Measurements from ENCODE around the gene RNASE8.

Gene RNASE8

GRCh38 chr14:21054123-21054767 lies 3.4 kb upstream of the RNASE8 start:
- DNase-seq, result no peak

- no peak for DNase-seq
Measured at GRCh38 chr14:21054768-21055145, 2.9 kb upstream of the RNASE8 start.

- no peak for DNase-seq
Measured at GRCh38 chr14:21055432-21056117, 2.0 kb upstream of the RNASE8 start.

DNA sequence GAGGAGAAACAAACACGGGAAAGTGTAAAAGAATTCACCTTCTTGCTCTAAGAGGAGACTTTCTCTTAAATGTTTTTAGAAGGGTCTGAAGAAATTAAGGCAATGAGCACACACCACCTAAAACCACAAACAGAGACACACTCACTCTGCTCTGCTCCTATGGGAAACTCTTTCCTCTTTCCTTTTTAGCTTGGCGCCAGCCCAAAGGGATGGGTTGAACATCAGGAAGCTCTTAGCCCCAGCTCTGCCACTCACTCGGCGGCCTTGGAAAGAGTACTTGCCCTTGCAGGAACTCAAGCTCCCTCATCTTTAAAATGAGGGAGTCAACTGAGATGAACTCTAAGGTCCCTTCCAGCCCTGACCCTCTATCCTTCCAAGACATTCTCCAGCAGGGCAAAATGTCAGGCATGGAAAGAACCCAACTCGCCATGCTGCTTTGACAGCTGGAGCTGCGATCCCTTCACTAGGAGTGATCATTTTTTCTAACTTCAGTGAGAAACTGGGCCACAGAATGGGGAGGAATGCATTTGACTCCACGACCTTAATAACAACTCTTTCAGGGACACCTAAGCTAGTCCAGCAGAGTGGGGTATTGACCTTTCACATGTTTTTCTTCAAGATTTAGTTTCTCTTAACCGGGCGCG lies 980 bp upstream of the RNASE8 start:
- DNase-seq, result no peak

GRCh38 chr14:21058903-21059302 lies 1.3 kb downstream of the RNASE8 start:
- no peak for DNase-seq

DNA sequence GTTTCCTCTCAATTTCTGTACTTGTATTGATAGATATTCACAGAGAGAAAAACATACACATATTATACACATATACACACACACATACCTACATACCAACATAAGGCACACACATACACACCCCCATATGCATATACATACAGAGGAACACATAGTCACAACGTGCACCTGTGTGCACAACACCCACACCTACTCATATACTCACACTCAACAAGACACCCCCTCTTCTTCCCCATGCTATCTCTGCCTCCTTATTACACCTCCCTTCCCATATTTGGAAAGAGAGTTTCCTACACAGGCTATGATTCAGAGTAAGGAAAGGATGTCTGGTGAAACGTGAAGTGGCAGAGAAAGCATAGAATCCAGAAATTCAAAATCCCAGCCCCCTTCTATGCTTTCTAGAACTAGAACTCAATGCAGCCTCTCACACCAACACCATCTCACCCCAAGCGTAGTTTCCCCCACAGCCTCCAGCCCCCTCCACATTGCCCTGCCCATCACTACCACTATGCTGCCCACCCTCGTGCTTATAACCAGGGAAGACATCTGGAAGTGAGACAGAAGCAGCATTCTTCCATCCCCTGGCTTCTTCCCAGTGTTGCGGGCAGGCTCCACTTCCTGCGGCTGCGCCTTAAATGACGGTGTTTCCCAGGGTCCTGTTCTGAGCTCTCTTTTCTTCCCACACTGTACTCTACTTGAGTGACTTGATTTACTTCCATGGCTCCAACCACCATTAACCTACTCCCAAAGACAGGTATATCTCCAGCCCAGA lies 2.4 kb downstream of the RNASE8 start:
- no peak for DNase-seq

DNA sequence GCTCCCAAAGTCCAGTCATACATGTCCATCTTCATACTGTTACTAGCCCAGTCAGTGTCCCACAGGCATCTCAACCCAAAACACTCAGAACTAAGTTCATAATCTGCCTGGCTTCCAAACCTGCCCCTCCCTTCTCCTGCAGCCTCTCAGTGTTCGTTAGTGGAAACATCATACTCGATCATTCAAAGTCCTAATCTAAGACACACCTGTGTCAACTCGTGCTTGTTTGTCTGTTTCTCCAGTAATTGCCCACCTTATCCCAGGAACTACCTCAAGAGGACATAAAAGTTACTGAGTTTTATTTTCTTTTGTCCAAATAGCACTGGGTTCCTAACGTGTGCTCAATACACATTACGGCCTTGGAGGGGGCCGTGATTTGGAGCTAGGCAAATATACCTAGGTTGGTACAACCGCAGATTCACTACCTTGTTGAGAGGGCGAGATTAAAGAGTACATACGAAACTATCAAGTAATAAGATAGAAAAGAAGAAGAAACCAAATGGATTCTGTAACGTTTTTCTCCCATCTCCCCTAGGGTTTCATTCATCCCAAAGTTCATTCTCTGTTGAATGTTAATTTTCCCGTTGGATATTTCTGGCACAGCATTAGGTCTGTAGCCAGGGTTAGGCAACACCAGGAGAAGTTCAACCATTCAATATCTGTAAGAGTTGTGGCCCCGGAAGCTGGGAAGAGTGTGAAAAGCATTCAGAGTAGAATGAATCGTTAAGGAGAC lies 3.2 kb downstream of the RNASE8 start:
- no peak for DNase-seq

GRCh38 chr14:21061347-21061668 lies 3.7 kb downstream of the RNASE8 start:
- no peak for DNase-seq

DNA sequence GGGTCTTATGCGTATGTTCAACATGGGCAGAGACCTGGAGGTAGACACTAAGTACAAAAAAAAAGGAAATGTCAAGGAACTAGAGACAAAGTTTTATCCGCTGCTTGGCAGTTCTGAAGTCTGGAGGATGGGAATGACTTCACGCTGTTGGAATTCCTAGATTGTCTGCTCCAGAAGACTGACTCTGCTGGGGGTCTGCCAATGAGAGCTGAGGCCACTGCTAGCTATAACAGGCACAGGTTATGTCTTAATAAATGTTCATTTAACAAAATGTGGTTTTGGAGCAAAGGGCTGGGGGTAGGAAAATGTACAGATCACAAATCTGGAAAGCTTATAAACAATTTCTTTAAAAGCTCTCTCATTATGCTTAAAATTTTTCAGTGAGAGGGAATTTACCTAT lies 5.9 kb downstream of the RNASE8 start:
- DNase-seq, result no peak

DNA sequence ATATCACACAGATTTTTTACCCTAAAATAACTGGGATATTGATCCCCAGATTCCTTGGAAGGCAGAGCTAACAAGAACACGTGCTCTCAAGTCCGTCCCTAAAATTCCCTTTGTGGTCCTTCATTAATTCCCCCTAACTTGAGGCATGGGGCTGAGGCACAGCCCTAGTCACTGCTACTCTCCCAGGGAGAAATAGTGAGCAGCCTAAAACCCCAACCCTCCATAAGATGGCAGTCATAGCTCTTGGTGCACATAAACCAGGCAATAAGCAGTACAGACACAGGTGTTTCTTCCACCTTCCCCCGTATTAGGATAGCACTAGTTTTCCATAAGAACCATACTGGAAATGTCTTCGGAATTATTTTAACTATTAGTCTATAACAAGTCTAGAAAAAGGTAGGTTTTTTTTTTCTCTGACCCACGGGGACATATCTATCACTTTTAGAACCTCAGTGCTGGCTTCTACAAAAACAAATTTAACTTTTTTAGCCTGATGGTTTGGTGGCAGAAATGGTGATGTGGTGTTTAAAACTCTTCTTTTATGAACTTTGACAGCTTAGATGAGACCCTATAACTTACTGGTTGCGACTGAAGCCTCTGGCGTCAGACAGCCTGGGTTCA lies 9.4 kb downstream of the RNASE8 start:
- DNase-seq, result peak; percentile 39

DNA sequence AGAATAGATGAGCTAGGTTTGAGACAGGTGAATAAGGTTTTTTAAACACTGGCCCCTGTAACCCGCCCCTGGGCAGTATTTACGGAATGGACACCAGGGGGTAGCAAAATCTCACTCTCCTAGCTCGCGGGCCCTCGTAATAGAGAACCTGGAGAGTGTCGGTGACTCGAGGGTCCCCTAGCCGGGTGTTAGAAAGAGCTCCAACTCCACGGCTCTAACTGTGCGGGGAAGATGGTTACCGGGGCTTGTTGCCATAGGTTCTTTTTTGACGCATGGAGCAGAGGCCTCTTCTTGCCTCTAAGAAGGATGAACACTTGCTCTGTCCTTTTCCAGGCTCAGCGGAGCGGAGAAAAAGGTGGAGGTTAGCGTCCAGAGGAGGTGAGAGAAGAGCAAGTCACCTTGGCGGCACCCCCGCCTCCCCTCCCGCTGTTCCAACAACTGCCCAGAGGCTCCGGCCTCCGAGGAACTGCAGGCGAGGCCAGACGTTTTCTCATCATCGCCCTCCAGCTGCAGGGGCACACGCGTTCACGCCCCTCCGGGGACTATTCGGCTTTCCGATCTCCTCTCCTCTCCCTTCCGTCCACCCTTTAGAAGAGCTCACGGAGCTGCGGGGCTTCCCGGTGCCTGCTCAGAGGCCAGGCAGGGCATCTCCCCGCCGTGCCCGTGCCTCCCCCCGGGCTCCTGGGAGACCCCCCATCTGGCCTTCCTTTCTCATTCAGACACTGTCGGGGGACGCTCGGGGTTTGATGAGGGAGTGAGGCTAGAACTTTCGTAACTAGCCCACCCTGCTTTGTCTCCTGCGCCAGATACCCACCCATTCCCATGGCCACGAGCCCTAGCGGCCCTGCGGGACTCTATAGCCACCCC lies 11.1 kb downstream of the RNASE8 start:
- DNase-seq, result peak; percentile 94

DNA sequence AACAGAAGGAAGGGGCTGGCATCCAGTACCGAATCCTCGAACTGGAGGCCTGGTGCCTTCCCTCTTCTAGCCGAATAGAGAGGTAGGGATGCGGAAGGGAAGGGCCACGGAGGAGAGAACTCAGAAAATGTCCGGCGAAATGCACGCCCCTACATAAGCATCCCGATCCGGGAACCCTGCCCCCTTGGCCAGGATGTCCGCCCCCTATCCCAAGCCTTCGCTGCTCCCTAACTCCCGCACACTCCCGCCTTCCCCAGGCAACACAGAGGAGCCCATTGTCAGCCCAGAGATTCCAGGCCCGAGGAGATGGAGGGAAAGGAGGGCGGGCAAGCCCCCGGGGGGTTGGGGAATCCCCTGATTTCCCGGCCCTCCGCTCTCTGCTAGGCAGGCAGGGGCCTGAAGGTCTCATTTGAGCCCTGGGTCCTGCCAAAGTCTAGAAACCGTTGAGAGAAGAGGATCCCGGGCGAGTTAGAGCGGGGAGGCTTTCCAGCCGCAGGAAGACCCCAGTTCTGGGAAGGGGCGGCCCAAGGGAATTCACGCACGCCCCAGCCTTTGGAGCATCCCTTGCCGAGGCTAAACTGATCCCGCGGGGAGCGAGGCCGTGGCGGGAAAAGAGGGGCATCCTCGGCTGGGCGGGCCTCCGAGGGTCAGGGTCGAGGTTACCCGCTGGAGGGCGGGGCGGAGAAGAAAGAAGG lies 11.9 kb downstream of the RNASE8 start:
- DNase-seq, result peak; percentile 40

DNA sequence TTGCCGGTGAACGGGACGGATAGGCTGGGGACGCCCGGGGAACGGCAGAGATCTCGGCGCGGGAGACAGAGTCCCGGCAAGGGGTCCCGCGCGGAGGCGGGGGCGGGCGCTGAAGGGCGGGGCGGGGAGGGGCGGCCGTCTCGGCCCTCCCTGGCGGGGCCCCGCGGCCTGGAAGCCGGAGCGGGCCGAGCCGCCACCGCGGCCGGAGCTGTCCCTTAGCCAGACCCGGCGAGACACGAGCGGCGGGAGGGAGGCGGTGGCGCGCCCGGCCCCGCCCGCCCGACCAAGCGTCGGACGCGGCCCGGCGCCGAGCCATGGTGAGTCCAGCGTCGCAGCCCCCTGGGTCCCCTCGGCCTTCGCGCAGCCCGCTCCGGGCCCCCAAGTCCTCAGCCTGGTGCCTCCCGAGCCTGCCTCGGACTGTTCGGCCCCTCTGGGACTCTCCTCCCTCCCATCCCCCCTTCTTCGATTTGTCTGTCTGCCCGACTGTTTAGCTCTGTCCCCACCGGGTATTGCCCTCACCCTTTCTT lies 12.5 kb downstream of the RNASE8 start, which contains the start of gene ARHGEF40:
ARHGEF40 (plus strand) TSS at position 222 of the 527 bp plus-strand sequence; CDS start at position 315, 93 bp downstream.
- no peak for DNase-seq

DNA sequence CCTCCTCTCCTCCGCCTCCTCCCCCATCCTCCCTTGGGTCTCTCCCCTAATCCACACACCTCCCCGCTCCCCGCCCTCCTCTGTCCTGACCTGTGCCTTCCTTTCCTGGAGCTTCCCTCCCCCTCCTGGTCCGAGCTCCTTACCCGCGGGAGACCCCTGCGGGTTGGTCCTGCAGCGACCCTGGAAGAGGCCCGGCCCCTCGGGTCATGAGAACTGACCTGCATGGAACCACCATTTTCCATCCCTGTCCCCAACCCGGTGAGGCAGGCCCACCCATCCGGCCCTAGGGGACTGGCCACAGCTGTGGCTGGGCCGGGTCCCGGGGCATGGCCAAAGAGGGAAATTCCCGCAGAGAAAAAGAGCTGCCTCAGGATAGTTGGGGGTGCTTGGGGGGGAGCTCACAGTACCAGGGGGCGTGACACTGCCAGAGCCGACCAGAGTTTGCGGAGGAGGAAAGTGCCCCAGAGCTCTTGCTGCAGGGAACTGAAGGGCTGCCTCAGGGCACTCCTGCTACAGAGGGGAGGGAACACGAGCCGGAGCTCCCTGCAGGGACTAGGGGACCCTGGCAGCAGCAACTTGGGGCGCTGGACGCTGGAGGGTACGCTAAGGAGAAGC lies 13.1 kb downstream of the RNASE8 start:
- DNase-seq, result no peak

GRCh38 chr14:21071225-21072030 lies 13.8 kb downstream of the RNASE8 start:
- peak; percentile 83 for DNase-seq

DNA sequence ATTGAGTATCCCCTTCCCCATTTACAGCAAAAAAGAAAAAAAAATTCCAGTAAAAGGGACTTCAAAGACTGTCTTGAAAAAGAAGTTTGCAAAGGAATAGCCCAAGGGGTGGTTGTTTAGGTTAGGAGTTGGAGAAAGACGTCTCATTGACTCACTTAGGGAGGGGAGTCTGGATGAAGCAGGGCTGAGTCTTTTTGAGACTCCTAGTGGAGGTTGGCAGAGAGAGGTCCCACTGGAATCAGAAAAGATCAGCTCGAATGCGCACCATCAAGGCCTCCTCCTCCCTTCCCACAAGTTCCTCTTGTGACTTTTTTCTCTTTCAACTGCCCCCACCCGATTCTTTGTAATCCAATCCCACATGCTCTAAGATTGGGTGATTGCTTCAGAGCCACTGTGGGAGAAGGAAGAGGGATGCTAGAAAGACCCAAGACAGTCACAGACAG lies 14.4 kb downstream of the RNASE8 start:
- no peak for DNase-seq

GRCh38 chr14:21072781-21073339 lies 15.2 kb downstream of the RNASE8 start:
- no peak for DNase-seq

- no peak for DNase-seq
Measured at GRCh38 chr14:21073921-21074320, 16.3 kb downstream of the RNASE8 start.
